ENCODE data around the gene NHSL1.
"Not testable (repeated sequence)": the region's sequence is repeated elsewhere in the genome, so short reads cannot be mapped to it uniquely, and the experiment has no call there.

NHSL1 gene

GRCh38 chr6:138430361-138431145 is 68.7 kb downstream of the NHSL1 start:
- in situ Hi-C loops (cut with MboI; ENCODE audit: low pct_unique_long_range_greater_than_20kb, low sequenced_read_pairs, unreplicated experiment): no loop called here
- no peak for DNase-seq (ENCODE audit: low spot score)
- TF ChIP-seq, protein P1, sequence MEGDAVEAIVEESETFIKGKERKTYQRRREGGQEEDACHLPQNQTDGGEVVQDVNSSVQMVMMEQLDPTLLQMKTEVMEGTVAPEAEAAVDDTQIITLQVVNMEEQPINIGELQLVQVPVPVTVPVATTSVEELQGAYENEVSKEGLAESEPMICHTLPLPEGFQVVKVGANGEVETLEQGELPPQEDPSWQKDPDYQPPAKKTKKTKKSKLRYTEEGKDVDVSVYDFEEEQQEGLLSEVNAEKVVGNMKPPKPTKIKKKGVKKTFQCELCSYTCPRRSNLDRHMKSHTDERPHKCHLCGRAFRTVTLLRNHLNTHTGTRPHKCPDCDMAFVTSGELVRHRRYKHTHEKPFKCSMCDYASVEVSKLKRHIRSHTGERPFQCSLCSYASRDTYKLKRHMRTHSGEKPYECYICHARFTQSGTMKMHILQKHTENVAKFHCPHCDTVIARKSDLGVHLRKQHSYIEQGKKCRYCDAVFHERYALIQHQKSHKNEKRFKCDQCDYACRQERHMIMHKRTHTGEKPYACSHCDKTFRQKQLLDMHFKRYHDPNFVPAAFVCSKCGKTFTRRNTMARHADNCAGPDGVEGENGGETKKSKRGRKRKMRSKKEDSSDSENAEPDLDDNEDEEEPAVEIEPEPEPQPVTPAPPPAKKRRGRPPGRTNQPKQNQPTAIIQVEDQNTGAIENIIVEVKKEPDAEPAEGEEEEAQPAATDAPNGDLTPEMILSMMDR (IDR thresholded peaks at IDR 0.05; ENCODE audit: extremely low read depth, insufficient read depth, missing control alignments): no peak

GRCh38 chr6:138429761-138430160 is 69.5 kb downstream of the NHSL1 start:
- in situ Hi-C loops (cut with MboI; ENCODE audit: low pct_unique_long_range_greater_than_20kb, low sequenced_read_pairs, unreplicated experiment): no loop called here
- TF ChIP-seq, protein P1 (IDR thresholded peaks at IDR 0.05; ENCODE audit: extremely low read depth, insufficient read depth, missing control alignments): no peak
- no peak for DNase-seq (ENCODE audit: low spot score)

GRCh38 chr6:138428944-138429598 is 70.2 kb downstream of the NHSL1 start:
- TF ChIP-seq, protein P1 (IDR thresholded peaks at IDR 0.05; ENCODE audit: extremely low read depth, insufficient read depth, missing control alignments): peak; percentile 58
- in situ Hi-C loops (cut with MboI; ENCODE audit: low pct_unique_long_range_greater_than_20kb, low sequenced_read_pairs, unreplicated experiment): no loop called here
- DNase-seq (ENCODE audit: low spot score): peak; percentile 78

DNA sequence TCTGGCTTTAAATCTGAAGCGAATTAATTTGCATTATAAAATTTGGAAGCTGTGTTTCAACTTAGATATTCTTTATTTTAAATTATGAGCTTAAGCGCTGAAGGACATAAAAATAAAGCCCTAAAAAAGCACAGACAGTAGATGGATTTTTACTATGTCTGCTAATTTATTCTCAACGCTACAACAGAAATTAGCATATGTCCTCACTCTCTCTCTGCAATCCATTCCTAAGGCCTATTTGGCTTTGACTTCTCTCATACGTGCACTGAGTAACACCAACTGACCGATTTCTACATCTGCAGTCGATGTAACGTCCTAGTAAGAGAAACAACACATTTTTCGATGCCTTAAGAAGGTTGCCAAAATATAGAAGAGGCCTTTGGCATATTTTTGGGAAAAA is 71.6 kb downstream of the NHSL1 start:
- in situ Hi-C loops (cut with MboI; ENCODE audit: low pct_unique_long_range_greater_than_20kb, low sequenced_read_pairs, unreplicated experiment): no loop called here
- TF ChIP-seq, protein P1 (IDR thresholded peaks at IDR 0.05; ENCODE audit: extremely low read depth, insufficient read depth, missing control alignments): no peak
- DNase-seq (ENCODE audit: low spot score): no peak

- TF ChIP-seq, protein P1 (IDR thresholded peaks at IDR 0.05; ENCODE audit: extremely low read depth, insufficient read depth, missing control alignments): no peak
- no peak for DNase-seq (ENCODE audit: low spot score)
- in situ Hi-C loops (cut with MboI; ENCODE audit: low pct_unique_long_range_greater_than_20kb, low sequenced_read_pairs, unreplicated experiment): no loop called here
Measured at GRCh38 chr6:138426500-138427123, 72.7 kb downstream of the NHSL1 start.

GRCh38 chr6:138425256-138425655 is 74.0 kb downstream of the NHSL1 start:
- in situ Hi-C loops (cut with MboI; ENCODE audit: low pct_unique_long_range_greater_than_20kb, low sequenced_read_pairs, unreplicated experiment); DNase-seq (ENCODE audit: low spot score): not testable (repeated sequence)

Measured in GM13977 (cell line).